NCI-H524 treated with DMSO at 0.1 percent for 48 hours (cell line): Measurements from ENCODE around the gene POGLUT2.
"Not testable (repeated sequence)": the region's sequence is repeated elsewhere in the genome, so short reads cannot be mapped to it uniquely, and the experiment has no call there.

Experiments used
- DNase-seq: peaks from one replicate; lab custom pipeline; 2025; lab: John Stamatoyannopoulos, UW

Gene POGLUT2

GRCh38 chr13:102805680-102806079 is 6.9 kb upstream of the POGLUT2 start:
- DNase-seq, result no peak

- no peak for DNase-seq
Measured at GRCh38 chr13:102800145-102801041, 1.6 kb upstream of the POGLUT2 start.

DNA sequence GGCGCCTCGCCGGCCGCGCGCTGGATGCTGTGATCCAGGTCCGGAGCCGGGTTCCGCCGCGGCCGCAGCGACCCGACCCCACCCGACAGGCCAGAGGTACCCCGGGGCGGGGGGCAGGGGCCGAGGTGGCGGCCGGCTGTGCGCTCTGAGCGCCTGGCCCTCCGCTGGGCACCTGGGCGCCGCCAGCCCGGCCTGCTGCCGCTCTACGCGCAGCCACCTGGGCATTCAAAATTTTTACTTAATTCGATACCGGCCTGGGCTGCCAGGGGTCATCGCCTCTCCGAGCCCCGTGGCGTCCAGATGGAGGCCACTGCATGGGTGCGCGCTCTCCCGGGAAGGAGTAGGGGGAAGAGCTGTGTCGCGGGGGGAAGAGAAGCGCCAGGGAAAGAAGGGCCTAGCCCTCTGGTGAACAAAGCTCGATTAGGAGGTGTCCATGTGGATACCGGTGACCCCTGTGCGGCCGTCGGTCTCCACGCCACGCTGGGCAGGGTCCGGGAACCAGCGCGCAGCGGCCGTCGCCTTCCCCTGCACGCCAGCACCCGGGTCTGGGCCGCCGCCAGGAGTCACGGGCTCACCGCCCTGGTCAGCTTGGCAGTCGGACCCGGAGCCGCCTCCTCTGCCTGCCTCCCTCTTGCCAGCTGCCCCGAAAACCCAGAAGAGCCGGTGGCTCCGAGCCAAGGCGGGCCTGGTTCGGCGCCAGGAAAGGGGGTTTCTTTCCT is 809 bp upstream of the POGLUT2 start:
- DNase-seq, result no peak

- DNase-seq, result no peak
Measured at GRCh38 chr13:102793611-102794355, 5.0 kb downstream of the POGLUT2 start.

GRCh38 chr13:102792396-102792795 is 6.4 kb downstream of the POGLUT2 start:
- DNase-seq, result no peak

DNA sequence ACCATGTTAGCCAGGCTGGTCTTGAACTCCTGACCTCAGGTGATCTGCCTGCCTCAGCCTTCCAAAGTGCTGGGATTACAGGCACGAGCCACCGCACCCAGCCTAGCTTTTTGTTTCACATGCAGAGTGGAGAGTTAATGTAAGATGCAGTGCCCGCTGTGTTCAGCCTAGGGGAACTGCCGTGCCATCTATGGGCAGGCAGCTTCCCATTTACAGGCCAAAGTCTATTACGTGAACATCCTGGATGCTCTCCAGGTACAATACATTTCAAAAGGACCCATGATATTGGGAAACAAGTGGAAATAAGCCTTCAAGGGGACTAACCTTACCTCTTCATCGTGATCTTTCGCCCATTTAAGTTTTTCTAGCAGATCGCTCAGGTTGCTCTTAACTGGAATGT is 10.1 kb downstream of the POGLUT2 start:
- DNase-seq, result no peak

DNA sequence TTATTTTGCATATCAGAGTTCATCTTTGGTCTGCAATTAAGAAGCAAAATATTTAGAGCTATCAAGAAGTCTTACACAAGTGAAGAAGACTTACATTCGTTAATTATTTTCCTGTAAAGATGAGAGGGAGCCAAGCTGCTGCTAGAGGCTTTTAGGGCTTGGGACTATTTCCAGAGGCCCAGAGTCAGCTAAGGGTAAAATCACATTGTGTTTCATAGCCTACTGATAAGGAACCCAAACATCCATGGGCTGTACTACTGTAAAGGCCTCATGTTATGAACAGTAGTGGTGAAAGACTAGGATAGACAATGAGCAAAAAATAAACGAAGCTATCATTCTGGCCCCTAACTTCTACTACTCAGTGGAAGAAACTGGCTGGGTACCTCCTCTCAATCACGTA is 14.3 kb downstream of the POGLUT2 start:
- no peak for DNase-seq

DNA sequence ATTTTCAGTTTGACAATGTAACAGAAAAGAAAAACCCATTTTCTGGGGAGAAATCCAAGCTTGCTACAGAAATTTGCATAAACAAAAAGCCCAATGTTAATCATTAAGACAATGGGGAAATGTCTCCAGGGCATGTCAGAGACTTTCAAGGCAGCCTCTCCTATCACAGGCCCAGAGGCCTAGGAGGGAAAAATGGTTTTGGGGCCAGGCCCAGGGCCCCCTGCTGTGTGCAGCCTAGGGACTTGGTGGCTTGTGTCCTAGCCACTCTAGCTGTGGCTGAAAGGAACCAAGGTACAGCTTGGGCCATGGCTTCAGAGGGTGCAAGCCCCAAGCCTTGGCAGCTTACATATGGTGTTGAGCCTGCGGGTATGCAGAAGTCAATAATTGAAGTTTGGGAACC is 17.2 kb downstream of the POGLUT2 start:
- DNase-seq, result no peak

DNA sequence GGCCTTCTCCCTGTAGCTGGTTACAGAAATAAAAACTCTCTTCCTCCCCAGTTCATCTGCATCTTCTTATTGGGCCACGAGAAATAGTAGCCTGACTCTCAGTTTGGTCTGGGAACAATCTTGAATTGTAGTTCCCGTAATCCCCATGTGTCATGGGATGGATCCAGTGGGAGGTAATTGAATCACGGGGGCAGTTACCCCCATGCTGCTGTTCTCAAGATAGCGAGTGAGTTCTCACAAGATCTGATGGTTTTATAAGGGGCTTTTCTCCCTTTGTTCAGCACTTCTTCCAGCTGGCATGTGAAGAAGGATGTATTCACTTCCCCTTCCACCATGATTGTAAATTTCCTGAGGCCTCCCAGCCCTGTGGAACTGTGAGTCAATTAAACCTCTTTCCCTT is 18.1 kb downstream of the POGLUT2 start:
- DNase-seq, result not testable (repeated sequence)

GRCh38 chr13:102779436-102780159 is 19.2 kb downstream of the POGLUT2 start:
- no peak for DNase-seq

- DNase-seq, result no peak
Measured at GRCh38 chr13:102777736-102778135, 21.0 kb downstream of the POGLUT2 start.

DNA sequence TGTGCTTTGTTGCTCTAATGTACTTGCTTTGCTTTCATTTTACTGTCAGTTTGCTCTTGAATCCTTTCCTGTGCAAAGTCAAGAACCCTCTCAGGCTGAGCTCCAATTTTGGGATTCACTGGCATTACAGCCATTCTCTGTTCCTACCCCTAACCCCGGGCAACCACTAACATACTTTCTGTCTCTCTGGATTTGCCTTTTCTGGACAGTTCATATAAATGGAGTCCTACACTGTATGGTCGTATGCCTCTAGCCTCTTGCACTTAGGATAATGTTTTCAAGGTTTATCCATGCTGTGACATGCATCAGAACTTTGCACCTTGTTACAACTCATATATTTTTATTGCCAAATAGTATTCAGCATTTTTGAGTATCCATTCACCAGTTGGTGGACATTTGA is 22.5 kb downstream of the POGLUT2 start:
- DNase-seq, result no peak

- no peak for DNase-seq
Measured at GRCh38 chr13:102774591-102775520, 23.9 kb downstream of the POGLUT2 start.

GRCh38 chr13:102774214-102774568 is 24.6 kb downstream of the POGLUT2 start:
- no peak for DNase-seq

DNA sequence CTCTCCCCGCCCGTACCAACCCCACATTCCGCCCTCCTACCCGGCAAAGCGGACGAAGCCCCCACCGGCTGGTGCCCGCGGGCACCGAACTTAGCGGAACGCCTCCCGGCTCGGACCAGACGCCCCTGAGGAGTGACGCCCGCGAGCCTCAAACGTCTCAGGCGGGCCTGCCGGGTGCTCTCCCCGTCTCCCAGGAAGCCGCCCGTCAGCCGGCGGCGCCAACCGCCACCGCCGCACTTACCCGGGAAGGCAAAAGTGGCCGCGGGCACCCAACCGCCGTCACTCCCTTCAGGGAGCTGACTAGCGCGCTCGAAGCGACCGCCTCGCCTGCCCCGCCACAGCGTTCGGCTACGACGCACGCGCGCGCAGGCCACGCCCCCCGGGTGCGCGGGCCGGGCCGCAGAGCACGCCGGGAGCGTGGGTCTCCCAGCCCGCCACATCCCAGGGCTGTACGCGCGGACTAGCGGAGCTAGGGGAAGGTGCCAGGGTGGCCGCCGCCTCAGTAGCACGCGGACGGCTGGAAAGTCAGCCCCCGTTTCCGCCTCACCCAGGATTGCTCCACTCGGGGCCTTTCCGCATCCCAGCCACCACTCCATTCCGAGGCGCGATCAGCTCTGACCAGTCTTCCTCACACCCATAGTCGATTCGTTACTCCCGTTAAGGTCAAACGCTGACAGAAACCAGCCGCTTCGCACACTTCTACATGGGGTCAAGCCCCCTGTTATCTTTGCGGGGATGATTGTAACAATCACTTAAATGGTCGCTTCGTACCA is 25.1 kb downstream of the POGLUT2 start, which contains the start of gene TEX30:
Gene TEX30 (minus strand): TSS at position 346 of the 773 bp plus-strand sequence. CDS start 3,760 bp downstream, outside the sequence.
- peak; percentile 17 for DNase-seq

DNA sequence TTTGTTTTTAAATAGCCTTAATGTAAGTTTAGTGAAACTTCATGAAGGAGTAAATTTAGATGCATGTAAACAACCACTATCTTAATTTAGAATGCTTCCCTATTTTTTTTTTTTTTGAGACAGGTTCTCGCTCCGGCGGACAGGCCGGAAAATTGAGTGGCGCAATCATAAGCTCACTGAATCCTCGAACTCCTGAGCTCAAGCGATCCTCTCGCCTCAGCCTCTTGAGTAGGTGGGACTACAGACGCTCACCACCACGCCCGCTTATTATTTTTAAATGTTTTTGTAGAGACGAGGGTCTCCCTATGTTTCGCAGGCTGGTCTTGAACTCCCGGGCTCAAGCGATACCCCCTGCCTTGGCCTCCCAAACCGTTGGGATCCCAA is 26.7 kb downstream of the POGLUT2 start:
- no peak for DNase-seq

GRCh38 chr13:102771298-102772041 is 27.3 kb downstream of the POGLUT2 start:
- no peak for DNase-seq

GRCh38 chr13:102770435-102770834 is 28.3 kb downstream of the POGLUT2 start:
- DNase-seq, result no peak

DNA sequence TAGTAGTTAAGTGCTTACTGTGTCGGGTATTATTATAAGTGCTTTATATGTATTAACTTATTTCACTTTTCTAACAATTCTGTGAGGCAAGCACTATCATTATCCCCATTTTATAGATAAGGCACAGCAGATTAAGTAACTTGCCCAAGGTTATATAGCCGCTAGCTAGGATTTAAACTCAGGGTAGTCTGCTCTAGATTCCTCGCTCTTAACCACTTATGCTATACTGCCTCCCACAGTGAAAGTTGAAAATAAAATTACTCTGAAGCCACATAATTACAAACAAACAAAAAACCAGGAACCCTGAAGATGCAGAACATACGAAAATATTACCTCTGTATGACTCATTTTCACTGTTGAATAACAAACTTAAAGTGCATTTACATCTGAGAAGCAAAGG is 29.1 kb downstream of the POGLUT2 start:
- DNase-seq, result no peak
